NCI-H82 treated with DMSO at 0.1 percent for 48 hours (cell line): Measurements from ENCODE around the gene ZNF775.

Source experiments
- DNase-seq: peaks from one replicate; lab custom pipeline; 2025; ENCODE audit not compliant: unreplicated experiment; lab: John Stamatoyannopoulos, UW

Gene ZNF775

DNA sequence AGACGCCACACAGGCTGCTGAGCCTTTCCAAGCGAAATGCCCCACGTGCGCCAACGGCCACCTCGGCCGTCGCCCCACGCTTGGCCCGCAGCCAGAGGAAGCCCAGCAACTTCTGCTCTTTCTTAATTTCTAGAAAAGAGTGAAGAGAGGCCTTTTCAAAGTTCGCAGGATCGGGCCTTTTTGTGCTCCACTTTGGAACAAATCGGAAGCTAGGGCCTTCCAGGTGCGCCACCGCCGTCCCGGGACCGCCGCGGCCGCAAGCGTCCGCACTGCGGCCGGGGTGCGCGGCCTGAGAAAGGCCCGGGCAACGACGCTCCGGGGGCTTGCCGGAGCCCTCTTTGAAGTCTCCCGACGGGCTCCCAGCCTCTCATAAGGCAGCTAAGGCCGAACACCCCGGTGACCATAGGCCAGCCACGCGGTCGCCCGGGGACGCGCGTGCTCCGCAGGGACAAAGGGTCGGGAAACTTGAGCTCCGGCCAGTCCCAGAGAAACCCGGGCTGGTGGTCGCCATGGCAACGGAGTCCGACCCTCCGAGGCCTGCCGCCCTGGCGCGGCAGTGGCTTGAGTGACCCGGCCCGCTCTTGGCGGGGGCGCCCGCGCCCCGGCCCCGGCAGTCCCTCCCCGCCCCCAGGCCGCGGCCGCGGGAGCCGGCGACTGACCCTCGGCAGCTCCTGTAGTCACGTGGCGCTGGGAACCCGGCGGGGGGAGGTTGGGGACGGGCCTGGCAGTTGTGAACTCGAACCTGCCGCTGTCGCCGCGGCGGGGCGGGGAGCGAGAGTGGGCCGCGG lies 10.8 kb upstream of the ZNF775 start, which contains the start of gene REPIN1:
TSS of gene REPIN1 (plus strand) at position 727 of the 788 bp plus-strand sequence. CDS start 890 bp downstream, outside the sequence.
- peak; percentile 46 for DNase-seq

DNA sequence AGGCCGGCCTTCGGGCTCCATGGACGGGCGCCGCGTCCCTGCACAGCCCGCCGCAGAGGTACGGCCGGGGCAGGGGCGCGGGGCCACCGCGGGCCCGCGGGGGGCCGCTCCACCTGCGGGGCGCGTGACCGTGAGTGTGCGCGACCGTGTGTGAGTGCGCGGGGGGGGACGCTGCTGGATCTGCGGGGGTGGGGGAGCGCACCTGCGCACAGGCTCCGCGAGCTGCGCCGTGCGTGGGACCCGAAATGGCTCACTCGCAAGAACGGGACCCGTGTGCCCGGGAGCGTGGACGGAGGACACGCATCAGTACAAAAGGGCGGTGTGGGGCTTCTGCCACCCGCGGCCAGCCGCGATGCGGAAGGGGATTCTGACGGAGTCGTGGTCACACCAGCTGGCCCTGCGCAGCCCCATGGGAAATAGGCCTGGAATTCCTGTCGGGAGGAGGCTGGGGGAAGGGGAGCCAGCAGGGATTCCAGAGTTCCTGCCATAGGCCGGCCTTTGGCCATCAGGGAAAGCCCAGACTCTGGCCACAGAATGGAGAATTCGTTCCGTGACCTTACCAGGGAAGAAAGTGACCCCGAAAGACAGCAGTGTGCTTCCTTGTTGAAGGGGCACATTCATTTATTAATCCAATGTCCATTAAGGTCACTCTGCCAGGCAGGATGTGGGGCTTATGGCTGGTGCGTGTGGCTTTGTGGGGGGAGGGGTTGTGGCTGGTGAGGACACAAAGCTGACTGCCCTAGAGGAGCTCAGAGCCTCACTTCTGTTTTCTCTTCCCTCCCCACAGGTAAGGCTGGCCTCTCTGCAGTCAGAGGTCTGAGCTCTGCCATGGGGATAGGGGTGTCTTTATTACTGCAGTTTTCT lies 10.0 kb upstream of the ZNF775 start:
- peak; percentile 59 for DNase-seq

DNA sequence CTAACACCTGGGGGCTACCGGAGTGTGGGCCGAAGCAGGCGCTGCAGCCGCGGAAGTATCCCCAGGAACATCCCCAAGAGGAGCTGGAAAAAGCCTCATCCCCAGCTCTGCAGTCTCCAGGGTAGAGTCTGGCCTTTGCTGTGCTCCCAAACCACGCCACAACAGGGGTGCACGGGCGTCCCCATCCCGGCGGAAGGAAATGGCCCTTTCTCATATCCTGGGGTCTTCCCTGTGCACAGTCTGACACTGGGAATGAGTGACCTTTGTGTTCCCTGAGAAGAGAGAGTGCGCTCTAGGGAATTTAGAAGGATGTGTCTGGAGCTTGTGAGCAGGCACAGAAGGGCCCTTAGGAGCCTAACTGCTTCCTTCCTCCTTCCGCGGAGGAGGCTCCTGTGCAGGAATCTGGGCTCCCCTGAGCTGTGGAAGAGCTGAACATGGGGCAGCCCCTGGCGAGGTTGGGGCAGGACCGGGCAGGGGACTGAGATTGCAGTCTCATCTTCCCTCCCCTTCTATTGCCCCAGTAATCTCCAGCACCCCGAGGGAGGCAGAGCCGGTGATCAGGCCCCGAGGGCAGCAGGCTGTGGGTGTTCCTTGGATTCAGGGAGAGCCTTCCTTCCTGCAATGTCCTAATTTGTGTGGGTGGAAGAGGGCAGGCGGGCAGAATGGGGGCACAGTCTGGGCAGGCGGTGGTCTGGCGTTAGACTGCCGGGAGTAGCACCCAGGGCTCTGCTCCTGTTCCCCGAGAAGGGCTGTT lies 9.2 kb upstream of the ZNF775 start:
- DNase-seq, result no peak

DNA sequence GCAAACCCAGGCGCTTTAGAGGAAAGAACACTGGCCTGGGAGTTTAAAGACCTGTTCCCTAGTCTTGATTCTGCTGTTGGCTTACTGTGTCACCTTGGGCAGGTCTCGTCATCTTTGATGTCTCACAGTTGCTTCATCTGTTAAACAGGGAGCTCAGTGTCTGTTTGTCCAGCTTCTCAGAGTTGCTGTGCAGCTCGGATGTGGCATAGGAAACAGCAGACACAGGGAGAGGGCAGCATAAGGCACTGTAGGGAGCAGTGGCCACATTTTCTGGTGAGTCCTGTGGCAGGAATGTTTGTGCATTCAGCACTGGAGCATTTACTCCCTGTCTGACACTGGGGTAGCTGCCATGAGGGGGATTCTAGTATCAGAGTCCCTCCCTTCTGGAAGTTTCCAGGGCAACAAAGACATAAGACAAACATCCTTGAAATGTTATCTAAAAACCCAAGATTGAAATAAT lies 8.5 kb upstream of the ZNF775 start:
- no peak for DNase-seq

DNA sequence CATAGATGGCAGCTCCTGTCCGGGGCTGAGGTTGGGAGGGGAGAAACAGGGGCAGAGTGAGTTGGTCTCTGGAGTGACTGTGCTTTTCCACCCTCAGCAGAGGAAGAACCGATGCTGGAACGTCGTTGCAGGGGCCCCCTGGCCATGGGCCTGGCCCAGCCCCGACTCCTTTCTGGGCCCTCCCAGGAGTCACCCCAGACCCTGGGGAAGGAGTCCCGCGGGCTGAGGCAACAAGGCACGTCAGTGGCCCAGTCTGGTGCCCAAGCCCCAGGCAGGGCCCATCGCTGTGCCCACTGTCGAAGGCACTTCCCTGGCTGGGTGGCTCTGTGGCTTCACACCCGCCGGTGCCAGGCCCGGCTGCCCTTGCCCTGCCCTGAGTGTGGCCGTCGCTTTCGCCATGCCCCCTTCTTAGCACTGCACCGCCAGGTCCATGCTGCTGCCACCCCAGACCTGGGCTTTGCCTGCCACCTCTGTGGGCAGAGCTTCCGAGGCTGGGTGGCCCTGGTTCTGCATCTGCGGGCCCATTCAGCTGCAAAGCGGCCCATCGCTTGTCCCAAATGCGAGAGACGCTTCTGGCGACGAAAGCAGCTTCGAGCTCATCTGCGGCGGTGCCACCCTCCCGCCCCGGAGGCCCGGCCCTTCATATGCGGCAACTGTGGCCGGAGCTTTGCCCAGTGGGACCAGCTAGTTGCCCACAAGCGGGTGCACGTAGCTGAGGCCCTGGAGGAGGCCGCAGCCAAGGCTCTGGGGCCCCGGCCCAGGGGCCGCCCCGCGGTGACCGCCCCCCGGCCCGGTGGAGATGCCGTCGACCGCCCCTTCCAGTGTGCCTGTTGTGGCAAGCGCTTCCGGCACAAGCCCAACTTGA lies 7.8 kb upstream of the ZNF775 start:
- DNase-seq, result no peak

DNA sequence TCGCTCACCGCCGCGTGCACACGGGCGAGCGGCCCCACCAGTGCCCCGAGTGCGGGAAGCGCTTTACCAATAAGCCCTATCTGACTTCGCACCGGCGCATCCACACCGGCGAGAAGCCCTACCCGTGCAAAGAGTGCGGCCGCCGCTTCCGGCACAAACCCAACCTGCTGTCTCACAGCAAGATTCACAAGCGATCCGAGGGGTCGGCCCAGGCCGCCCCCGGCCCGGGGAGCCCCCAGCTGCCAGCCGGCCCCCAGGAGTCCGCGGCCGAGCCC lies 7.2 kb upstream of the ZNF775 start:
- DNase-seq, result no peak

DNA sequence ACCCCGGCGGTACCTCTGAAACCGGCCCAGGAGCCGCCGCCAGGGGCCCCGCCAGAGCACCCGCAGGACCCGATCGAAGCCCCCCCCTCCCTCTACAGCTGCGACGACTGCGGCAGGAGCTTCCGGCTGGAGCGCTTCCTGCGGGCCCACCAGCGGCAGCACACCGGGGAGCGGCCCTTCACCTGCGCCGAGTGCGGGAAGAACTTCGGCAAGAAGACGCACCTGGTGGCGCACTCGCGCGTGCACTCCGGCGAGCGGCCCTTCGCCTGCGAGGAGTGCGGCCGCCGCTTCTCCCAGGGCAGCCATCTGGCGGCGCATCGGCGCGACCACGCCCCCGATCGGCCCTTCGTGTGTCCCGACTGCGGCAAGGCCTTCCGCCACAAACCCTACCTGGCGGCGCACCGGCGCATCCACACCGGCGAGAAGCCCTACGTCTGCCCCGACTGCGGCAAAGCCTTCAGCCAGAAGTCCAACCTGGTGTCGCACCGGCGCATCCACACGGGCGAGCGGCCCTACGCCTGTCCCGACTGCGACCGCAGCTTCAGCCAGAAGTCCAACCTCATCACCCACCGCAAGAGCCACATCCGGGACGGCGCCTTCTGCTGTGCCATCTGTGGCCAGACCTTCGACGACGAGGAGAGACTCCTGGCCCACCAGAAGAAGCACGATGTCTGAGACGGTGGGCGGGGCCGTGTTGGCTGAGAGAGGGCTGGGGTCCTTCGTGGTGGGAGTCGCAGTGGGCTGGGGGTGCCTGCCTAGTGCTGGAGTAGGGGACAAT lies 6.7 kb upstream of the ZNF775 start:
- no peak for DNase-seq

DNA sequence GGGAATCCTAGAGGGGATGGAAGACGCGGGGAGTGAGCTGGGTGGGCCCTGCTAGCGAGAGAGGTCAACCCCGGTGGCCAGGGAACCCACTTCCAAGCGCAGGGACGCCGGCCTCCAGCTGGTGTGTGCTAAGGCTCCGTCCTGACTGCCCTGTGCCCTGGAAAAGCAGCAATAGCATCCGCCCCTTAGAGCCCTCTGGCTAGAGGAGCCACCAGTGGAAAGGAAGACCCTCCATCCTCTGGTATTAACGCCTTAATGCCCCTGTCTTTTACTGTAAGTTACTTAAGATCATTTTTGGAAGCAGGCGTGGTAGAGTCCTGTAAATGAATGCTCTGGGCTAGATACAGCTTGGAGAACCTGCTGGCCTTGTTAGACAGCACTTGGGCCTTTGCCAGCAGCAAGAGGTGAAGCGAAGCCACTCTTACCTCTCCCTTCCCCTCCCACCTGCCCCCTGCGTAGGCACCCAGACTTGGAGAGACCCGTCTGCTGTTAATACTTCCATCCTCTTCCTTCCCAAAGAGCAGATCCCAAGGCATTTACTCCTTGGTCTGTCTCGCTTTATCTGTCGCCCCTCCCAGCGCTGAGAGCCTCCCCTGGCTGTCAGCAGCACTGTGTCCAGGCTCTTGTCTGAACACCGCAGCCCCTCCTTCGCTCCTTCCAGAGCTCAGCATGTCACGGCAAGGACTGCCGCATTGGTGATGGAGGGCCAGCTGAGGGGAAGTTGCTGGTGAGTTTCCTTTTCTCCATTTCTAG lies 5.9 kb upstream of the ZNF775 start:
- no peak for DNase-seq

DNA sequence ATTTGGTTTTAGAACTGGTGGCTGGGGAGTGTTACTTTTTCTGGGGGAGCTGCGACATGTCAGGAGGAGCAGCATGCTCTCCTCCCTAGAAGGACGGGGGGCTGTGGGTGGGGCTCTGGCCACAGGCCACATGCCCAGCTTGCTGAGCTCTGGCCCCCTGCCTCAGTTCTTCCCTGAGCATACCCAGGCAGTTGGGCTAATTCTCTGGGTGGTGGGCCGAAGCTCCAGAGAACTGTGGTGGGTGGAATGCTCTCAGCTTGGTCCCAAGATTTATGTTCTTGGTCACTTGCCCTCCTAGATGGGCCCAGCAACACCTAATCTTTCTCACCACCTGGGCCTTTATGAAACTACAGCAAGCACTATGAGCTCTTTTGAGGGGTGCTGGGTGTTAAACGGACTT lies 5.1 kb upstream of the ZNF775 start:
- no peak for DNase-seq

DNA sequence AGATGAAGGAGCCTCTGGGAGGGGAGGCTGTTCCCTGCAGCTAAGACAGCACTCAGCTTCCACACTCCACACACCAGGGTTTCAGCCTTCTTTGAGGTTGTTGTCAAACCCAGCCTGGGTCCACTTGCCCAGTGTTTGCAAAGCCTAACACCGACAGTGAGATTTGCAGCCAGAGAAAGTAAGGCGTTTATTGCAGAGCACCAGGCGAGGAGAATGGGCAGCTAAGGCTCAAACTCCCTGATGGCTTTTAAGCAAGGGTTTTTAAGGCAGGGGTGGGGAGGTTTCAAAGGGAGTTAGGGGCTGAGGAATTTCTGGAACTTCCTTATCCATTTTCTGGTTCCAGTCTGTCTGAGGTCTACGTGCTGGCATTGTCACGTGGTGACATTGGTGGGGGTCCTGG lies 4.7 kb upstream of the ZNF775 start:
- DNase-seq, result no peak

DNA sequence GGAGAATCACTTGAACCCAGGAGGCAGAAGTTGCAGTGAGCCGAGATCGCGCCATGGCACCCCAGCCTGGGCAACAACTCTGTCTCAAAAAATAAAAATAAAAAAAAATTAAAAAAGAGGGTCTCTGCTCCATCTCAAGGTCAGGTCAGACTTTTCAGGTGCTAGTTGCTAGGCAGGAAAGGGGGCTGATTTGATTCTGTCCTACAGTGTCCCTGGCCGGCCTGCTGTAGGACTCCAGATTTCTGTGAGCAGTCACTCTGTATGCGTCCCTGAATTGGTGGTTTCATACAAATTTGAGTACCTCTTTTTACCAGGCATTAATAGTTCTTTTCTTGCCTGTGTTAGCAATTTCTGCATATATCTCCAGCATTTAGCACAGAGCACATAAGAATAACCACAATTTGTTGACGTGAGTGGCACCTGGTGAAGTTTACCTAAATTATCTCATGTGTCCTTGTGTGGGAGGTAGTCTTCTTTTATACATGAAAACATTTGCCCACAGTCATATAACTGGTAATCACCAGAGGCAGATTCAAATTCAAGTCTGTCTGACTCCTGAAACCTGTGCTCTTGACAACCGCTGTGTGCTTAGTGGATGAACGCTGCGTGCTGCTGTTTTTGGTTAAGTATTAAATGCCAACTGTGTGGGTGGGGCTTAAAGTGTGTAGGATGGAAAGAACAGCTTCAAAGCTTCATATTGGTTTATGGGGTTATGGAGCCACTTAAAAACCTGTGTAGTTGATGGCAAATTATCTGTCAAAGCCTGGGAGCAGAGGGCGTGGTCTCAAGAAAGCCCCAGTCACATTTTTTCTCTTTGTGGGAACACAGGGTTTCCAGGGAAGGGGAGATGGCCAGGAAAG lies 3.2 kb upstream of the ZNF775 start:
- no peak for DNase-seq

DNA sequence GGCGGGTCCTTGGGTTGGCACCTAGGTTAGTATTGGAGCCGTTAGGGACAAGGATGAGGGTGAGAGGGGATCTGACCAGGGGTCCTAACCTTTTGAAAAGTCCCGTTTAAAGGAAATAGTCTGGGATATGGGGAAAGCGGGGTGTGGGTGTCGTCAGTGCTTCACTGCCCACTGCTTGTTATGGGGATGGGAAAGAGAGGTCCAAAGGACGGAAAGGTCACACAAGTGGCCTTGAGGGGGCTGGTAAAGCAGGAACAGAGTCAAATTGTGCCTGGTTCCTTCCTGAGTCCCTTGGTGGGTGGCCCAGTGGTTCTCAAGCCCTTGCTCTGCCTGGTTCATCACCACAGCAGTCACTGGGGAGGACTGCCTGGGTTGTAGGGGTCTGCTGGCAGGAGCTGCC lies 2.6 kb upstream of the ZNF775 start:
- DNase-seq, result no peak

DNA sequence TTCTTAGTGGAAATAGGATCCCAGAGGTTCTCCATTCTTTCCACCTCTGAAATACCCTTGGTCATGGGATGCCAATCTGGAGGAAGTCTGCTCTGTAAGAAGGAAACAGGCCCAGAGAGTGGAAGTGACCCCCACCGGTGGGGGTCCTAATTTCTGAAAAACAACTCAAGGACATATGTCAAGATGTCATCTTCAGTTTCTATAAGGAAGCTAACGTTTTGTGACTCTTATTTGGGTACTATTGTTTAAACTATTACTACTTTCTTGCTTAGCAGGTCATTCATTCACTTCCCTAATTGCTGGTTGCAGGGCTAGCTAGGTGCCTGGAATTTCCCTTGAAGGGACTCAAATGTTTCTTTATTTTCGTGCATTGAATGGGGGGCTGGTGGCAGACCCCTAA lies 1.9 kb upstream of the ZNF775 start:
- DNase-seq, result no peak

DNA sequence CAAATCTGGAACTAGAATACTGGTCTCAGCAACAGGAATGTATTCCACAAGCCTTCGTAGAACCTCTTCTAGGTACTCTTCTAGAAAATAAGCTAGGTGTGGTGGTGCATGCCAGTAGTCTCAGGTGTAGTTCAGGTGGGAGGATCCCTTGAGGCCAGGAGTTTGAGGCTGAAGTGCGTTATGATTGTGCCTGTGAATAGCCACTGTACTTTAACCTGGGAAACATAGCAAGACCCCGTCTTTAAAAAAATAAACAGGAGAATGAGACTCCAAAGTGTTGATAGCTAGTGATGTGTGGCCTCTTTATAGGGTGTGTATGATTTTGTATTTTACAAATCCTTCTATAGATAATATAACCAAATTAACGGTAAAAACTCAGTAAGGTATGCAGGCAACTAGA lies 1.5 kb upstream of the ZNF775 start:
- no peak for DNase-seq

DNA sequence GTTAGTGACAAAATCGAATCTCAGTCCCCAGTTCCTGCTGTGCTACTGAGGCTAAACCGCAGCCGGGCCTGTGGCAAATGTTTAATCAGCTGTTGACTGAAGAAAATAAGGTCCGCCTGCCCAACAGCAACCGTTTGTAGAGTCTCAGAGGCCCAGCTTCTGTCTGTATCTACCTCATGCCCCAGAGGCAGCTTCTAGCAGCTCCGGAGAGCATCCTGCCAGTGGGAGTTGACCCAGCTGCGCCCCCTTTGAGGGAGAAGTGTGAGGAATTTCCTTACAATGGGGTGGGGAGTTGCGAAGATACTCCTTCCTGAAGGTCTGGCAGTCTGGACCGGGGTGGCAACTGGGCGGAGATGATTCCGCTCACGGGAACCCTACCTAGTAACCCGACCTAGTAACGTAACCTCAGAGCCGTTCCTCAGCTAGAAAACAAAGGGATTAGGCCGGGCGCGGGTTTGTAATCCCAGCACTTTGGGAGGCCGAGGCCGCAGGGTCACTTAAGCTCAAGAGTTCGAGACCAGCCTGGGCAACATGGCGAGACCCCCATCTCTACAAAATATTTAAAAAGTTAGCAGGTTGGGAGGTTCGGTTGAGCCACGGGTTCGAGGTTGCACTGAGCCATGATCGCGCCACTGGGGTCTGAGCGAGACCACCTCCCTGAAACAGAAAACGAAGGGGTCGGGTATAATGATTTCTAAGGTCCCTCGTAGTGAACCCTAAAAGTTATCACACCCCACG lies 846 bp upstream of the ZNF775 start:
- DNase-seq, result peak; percentile 79

DNA sequence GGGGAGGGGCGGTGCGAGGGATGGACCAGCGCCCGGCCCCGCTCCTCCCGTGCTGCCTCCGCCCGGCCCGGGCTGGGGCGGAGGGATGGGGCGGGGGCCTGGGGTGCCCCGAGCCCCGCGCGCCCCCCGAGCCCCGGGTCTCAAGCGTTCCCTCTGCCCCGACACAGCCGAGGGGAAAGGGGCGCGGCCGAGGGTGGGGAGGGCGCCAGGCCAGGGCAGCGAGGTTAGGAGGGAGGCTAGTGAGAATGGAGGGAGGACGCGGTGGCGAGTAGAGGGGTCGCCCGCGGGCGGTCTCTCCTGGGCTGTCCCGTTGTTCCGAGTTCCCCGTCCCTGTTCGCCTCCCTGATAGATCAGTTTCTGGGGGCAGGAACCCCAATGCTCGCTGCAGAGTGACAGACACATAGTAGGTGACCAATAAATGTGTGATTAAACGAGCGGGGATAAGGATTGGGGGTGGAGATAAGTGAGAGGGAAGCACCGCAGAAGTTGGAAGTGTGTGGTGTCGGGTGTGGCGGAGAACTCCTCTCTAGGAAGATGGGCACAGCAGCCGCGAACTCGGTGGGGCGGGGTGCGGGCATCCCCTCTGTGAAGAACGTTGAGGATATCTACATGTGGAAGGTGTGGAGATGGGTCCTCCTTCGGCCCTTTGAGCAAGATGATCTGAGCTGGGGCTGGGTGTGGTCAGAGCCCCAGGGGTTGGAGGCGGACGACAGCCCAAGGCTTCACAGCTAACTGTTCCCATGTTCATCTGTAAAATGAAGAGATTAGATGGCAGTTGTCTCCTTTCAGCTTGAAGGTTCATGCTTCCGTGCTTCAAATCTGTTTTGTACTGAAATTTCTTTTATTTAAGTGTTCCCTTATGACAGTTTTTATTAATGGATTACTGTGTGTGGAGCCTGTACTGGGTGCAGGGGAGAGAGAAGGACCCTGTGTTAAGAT lies 580 bp downstream of the ZNF775 start:
- DNase-seq, result no peak

DNA sequence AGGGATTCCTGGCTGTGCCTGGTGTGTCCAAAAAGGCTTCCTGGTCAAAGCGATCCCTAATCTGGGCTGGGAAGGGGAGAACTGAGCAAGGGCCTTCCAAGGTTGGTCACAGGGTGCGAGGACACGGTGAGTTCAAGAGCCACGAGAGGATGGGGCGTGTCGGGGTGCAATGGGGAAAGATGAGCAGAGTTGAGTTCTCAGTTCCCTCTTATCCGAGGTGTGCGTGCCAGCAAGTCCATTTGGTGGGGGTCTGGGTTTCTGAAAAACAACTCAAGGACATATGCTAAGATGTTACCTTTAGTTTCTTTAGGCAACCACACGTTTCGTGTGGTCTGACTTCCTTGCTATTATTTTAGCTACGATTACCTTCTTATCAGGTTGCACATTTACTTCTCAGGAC lies 1.3 kb downstream of the ZNF775 start:
- no peak for DNase-seq
